ENCODE data around the gene PPP1R14B. TPM values are rescaled to one million over a fixed set of nuclear protein-coding genes. Genes with fewer than 3 reads are reported as not detected.

Gene PPP1R14B
- total and polyA plus RNA-seq, 2 of the 13 experiments (the other 11 are each of a cell fraction or from before 2014, with no cell fraction given) = 110 to 148 TPM

- WGBS (ENCODE audit: low lambda C conversion rate) = 96% methylated on average over 5 of the region's 9 CpGs
- DNase-seq (ENCODE audit: low spot score) (no peak), FAIRE-seq (no peak), ATAC-seq (no peak)
- in situ Hi-C loops (cut with HindIII; ENCODE audit: extremely low pct_ligation_motif_present, low pct_unique_long_range_greater_than_20kb) = no loop called here
- Histone ChIP-seq H3K9me3 (ENCODE audit: low read length) (no peaks in the 10 kb centered on the region), H3K4me2 (ENCODE audit: low read depth, low read length) (no peak overlapping the region), H3K27ac (ENCODE audit: extremely low read length, insufficient read depth, low read length) (no peak overlapping the region), H3K4me1 (ENCODE audit: insufficient read depth, low read length) (peaks cover 41% of the 10 kb centered on the region), H3K4me3 (replicated peaks in 1 of 3; ENCODE audit: insufficient read depth in 1 of 3, low read depth in 2 of 3, low read length in 3 of 3) (no peak overlapping the region), H4K20me1 (ENCODE audit: insufficient read depth, low read length) (no peaks in the 10 kb centered on the region), H3K36me3 (replicated peaks in 1 of 2; ENCODE audit: control insufficient read depth in 1 of 2, insufficient read depth in 2 of 2, low read length in 2 of 2) (peaks cover 0 to 3% of the 10 kb centered on the region in 2 experiments; a peak in 2 of 5 replicates), H3K79me2 (ENCODE audit: insufficient read depth, low read length) (no peaks in the 10 kb centered on the region), H2AFZ (ENCODE audit: low read length) (no peak overlapping the region), H3K9ac (ENCODE audit: insufficient read depth, low read depth, low read length) (no peak overlapping the region), H3K27me3 (ENCODE audit: control insufficient read depth in 1 of 2, insufficient read depth in 2 of 2, low read length in 2 of 2) (no peaks in the 10 kb centered on the region)
- TF ChIP-seq ZNF574 (CRISPR knock-in tag; IDR thresholded peaks at IDR 0.05) (no peak), HNRNPK (IDR thresholded peaks at IDR 0.05; ENCODE audit: low read depth, low read length, poor library complexity, severe bottlenecking) (no peak), ZNF629 (CRISPR knock-in tag; conservative IDR thresholded peaks at IDR 0.05) (peak; percentile 50; the same call in 1 of the 2 replicates), ZNF75D (CRISPR knock-in tag; IDR thresholded peaks at IDR 0.05; ENCODE audit: borderline replicate concordance) (no peak)
- intact Hi-C loops (cut with micrococcal nuclease; ENCODE audit: unreplicated experiment) = no loop called here
- BruUV-seq (replicated peaks) = no TSS peak
- ChIA-PET POLR2A (no interaction called here), CTCF (ENCODE audit: low intra/inter-chr PET ratio, low total read pairs) (no interaction called here)
Observed at GRCh38 chr11:64222651-64223000, 24.1 kb downstream of the PPP1R14B start.

DNA sequence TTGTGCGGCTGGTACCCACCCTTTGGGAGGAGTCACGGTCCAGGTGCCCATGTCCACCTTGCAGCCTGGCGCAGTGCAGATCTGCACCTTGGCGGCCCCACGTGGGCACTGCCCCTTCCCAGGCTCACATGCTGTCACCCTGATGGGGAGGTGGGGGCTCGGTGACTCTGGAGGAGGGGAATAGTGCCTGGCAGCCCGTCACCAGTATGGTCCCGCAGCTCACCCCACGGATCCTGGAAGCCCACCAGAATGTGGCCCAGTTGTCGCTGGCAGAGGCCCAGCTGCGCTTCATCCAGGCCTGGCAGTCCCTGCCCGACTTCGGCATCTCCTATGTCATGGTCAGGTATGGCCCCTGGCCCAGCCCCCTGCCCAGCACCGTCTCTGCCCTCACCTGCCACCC, 25.9 kb downstream of the PPP1R14B start:
- no peak overlapping the region for H3K9ac ChIP-seq (ENCODE audit: insufficient read depth, low read depth, low read length)
- ATAC-seq (no peak), FAIRE-seq (no peak), DNase-seq (ENCODE audit: low spot score) (no peak)
- no peak overlapping the region for H3K27ac ChIP-seq (ENCODE audit: extremely low read length, insufficient read depth, low read length)
- intact Hi-C loops (cut with micrococcal nuclease; ENCODE audit: unreplicated experiment) (no loop called here), in situ Hi-C loops (cut with HindIII; ENCODE audit: extremely low pct_ligation_motif_present, low pct_unique_long_range_greater_than_20kb) (no loop called here)
- BruUV-seq (replicated peaks) = no TSS peak
- peaks cover 0 to 3% of the 10 kb centered on the region in 2 experiments; a peak in 2 of 5 replicates for H3K36me3 ChIP-seq (replicated peaks in 1 of 2; ENCODE audit: control insufficient read depth in 1 of 2, insufficient read depth in 2 of 2, low read length in 2 of 2)
- no peak overlapping the region for H3K4me3 ChIP-seq (replicated peaks in 1 of 3; ENCODE audit: insufficient read depth in 1 of 3, low read depth in 2 of 3, low read length in 3 of 3)
- WGBS (ENCODE audit: low lambda C conversion rate) = no CpG with 5 or more reads among the region's 14 CpGs
- no peaks in the 10 kb centered on the region for H3K9me3 ChIP-seq (ENCODE audit: low read length)
- no peak overlapping the region for H3K4me2 ChIP-seq (ENCODE audit: low read depth, low read length)
- H4K20me1 ChIP-seq (ENCODE audit: insufficient read depth, low read length) = no peaks in the 10 kb centered on the region
- H3K79me2 ChIP-seq (ENCODE audit: insufficient read depth, low read length) = no peaks in the 10 kb centered on the region
- POLR2A ChIA-PET = no interaction called here
- no peak overlapping the region for H2AFZ ChIP-seq (ENCODE audit: low read length)
- H3K27me3 ChIP-seq (ENCODE audit: control insufficient read depth in 1 of 2, insufficient read depth in 2 of 2, low read length in 2 of 2) = no peaks in the 10 kb centered on the region
- H3K4me1 ChIP-seq (ENCODE audit: insufficient read depth, low read length) = peaks cover 32% of the 10 kb centered on the region
- CTCF ChIA-PET (ENCODE audit: low intra/inter-chr PET ratio, low total read pairs) = no interaction called here
- TF ChIP-seq ZNF605 (CRISPR knock-in tag; IDR thresholded peaks at IDR 0.05) = no peak
- TF ChIP-seq KAT7 (CRISPR knock-in tag; IDR thresholded peaks at IDR 0.05; ENCODE audit: borderline replicate concordance) = no peak
- TF ChIP-seq BCLAF1 (IDR thresholded peaks at IDR 0.05) = no peak
- TF ChIP-seq, protein P1, sequence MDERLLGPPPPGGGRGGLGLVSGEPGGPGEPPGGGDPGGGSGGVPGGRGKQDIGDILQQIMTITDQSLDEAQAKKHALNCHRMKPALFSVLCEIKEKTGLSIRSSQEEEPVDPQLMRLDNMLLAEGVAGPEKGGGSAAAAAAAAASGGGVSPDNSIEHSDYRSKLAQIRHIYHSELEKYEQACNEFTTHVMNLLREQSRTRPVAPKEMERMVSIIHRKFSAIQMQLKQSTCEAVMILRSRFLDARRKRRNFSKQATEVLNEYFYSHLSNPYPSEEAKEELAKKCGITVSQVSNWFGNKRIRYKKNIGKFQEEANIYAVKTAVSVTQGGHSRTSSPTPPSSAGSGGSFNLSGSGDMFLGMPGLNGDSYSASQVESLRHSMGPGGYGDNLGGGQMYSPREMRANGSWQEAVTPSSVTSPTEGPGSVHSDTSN (CRISPR knock-in tag; IDR thresholded peaks at IDR 0.05) = no peak
- TF ChIP-seq ZNF251 (CRISPR knock-in tag; IDR thresholded peaks at IDR 0.05) = no peak
- peak; percentile 66 for TF ChIP-seq AGO2 (optimal IDR thresholded peaks at IDR 0.05; ENCODE audit: low read depth, low read length)
- TF ChIP-seq HNRNPL (IDR thresholded peaks at IDR 0.05; ENCODE audit: low read depth, low read length) = peak; percentile 69; the same call in 1 of the 2 replicates
- no peak for TF ChIP-seq SAFB2 (CRISPR knock-in tag; IDR thresholded peaks at IDR 0.05; ENCODE audit: borderline replicate concordance, low read depth)
- no peak for TF ChIP-seq ZNF703 (CRISPR knock-in tag; IDR thresholded peaks at IDR 0.05; ENCODE audit: borderline replicate concordance)

Data from HepG2 (cell line).